HepG2 (cell line): Measurements from ENCODE around the gene SLC23A2. TPM values are rescaled to one million over a fixed set of nuclear protein-coding genes. Genes with fewer than 3 reads are reported as not detected.
A peak's percentile ranks its signal among the peaks of the same experiment; 100 is the strongest.

Experiments
- ARNTL ChIP-seq: sonication (generic); formaldehyde crosslinking; IDR thresholded peaks from 2 replicates; pipeline ENCODE4 v1.4.0; 2020; ENCODE audit warnings: mild to moderate bottlenecking, missing genetic modification reagents
- EZH2 ChIP-seq: conservative IDR thresholded peaks from 2 replicates; pipeline ENCODE4 v1.6.1; 2012; ENCODE audit warnings: mild to moderate bottlenecking, low read depth, low read length, moderate library complexity
- MIER2 ChIP-seq: IDR thresholded peaks from 2 replicates; pipeline ENCODE4 v1.6.1; 2016; ENCODE audit warnings: missing biosample characterization, missing genetic modification reagents
- MTF1 ChIP-seq: sonication (generic); formaldehyde crosslinking; IDR thresholded peaks from 2 replicates; pipeline ENCODE4 v1.5.0; 2020; ENCODE audit warnings: missing genetic modification reagents
- SMARCC2 ChIP-seq: fragments of 450-650 bp; IDR thresholded peaks from 2 replicates; pipeline ENCODE4 v1.6.1; 2017; ENCODE audit warnings: antibody characterized with exemption, mild to moderate bottlenecking
- SOX5 ChIP-seq: IDR thresholded peaks from 2 replicates; pipeline ENCODE4 v1.6.1; 2016; ENCODE audit warnings: borderline replicate concordance
- SP2 ChIP-seq: sonication (generic); formaldehyde crosslinking; IDR thresholded peaks from 2 replicates; pipeline ENCODE4 v1.5.1; 2020; ENCODE audit warnings: mild to moderate bottlenecking, missing genetic modification reagents
- ZBED4 ChIP-seq: sonication (generic); formaldehyde crosslinking; IDR thresholded peaks from 2 replicates; pipeline ENCODE4 v1.4.0; 2020; ENCODE audit warnings: missing genetic modification reagents, borderline replicate concordance
- ZNF280D ChIP-seq: sonication (generic); formaldehyde crosslinking; IDR thresholded peaks from 2 replicates; pipeline ENCODE4 v1.5.1; 2020; ENCODE audit warnings: mild to moderate bottlenecking, missing genetic modification reagents
- ZNF446 ChIP-seq: sonication (generic); formaldehyde crosslinking; IDR thresholded peaks from 2 replicates; pipeline ENCODE4 v1.5.0; 2020; ENCODE audit warnings: mild to moderate bottlenecking, missing genetic modification reagents
- ZNF567 ChIP-seq: sonication (generic); formaldehyde crosslinking; IDR thresholded peaks from 2 replicates; pipeline ENCODE4 v1.8.1; 2023; ENCODE audit warnings: mild to moderate bottlenecking, missing genetic modification reagents, borderline replicate concordance
- ZNF589 ChIP-seq: sonication (generic); formaldehyde crosslinking; conservative IDR thresholded peaks from 2 replicates; pipeline ENCODE4 v1.8.0; 2022; ENCODE audit warnings: mild to moderate bottlenecking, moderate library complexity, missing genetic modification reagents
- ZNF772 ChIP-seq: sonication (generic); formaldehyde crosslinking; IDR thresholded peaks from 2 replicates; pipeline ENCODE4 v1.5.0; 2020; ENCODE audit warnings: mild to moderate bottlenecking, missing genetic modification reagents
- polyA plus RNA-seq, 8 experiments: library from polyadenylated mRNA; depleted of rRNA in 3 of 8; stranded (reverse) in 7 of 8; unstranded in 1 of 8; fragments of >200 nt; fragmentation: Illumina TruSeq in 4 of 8; extraction: Trizol in 4 of 8; gene quantifications; 2 replicates each; pipeline versions ENCODE4 v1.2.1 to v1.2.3, GENCODE V29; 2011 to 2016; ENCODE audit warnings: low read depth in 4 of 8, missing spikeins in 1 of 8, mixed read lengths in 1 of 8; ENCODE audit not compliant: insufficient read depth in 1 of 8
- total RNA-seq, 5 experiments: library from RNA; depleted of rRNA; stranded (reverse); fragments of >200 nt; fragmentation: Illumina TruSeq; extraction: Trizol; gene quantifications; 2 replicates each; pipeline ENCODE4 v1.2.3, GENCODE V29; 2016; ENCODE audit warnings: low read depth in 1 of 5
- TF ChIP-seq, protein P1 (sequence below): sonication (generic); formaldehyde crosslinking; IDR thresholded peaks from 2 replicates; pipeline ENCODE4 v1.4.0; 2020; ENCODE audit warnings: missing genetic modification reagents, borderline replicate concordance
- TF ChIP-seq, protein P2 (sequence below): sonication (generic); formaldehyde crosslinking; IDR thresholded peaks from 2 replicates; pipeline ENCODE4 v1.9.0; 2021; ENCODE audit warnings: missing genetic modification reagents, borderline replicate concordance
- TF ChIP-seq, protein P3 (sequence below): IDR thresholded peaks from 2 replicates; pipeline ENCODE4 v1.6.1; 2016; ENCODE audit warnings: missing biosample characterization, missing genetic modification reagents, low read depth

SLC23A2 gene
- total and polyA plus RNA-seq, 2 of the 13 experiments (the other 11 are each of a cell fraction or from before 2014, with no cell fraction given): 42.2 to 51.2 TPM

GRCh38 chr20:5000263-5001173 is 792 bp downstream of the SLC23A2 start (continued):
- TF ChIP-seq ZBED4 (CRISPR knock-in tag): peak; percentile 40; the same call in 1 of the 2 replicates
- no peak; the same call in 1 of the 2 replicates for TF ChIP-seq ZNF589 (CRISPR knock-in tag)
- TF ChIP-seq ARNTL (CRISPR knock-in tag): peak; percentile 80
- TF ChIP-seq, protein P1, sequence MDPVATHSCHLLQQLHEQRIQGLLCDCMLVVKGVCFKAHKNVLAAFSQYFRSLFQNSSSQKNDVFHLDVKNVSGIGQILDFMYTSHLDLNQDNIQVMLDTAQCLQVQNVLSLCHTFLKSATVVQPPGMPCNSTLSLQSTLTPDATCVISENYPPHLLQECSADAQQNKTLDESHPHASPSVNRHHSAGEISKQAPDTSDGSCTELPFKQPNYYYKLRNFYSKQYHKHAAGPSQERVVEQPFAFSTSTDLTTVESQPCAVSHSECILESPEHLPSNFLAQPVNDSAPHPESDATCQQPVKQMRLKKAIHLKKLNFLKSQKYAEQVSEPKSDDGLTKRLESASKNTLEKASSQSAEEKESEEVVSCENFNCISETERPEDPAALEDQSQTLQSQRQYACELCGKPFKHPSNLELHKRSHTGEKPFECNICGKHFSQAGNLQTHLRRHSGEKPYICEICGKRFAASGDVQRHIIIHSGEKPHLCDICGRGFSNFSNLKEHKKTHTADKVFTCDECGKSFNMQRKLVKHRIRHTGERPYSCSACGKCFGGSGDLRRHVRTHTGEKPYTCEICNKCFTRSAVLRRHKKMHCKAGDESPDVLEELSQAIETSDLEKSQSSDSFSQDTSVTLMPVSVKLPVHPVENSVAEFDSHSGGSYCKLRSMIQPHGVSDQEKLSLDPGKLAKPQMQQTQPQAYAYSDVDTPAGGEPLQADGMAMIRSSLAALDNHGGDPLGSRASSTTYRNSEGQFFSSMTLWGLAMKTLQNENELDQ: no peak
- TF ChIP-seq ZNF446 (CRISPR knock-in tag): 0 out of 2 replicates have a peak, but pooled peaks have one; percentile 69
- 0 out of 2 replicates have a peak, but pooled peaks have one; percentile 31 for TF ChIP-seq ZNF772 (CRISPR knock-in tag)
- no peak for TF ChIP-seq SMARCC2
- TF ChIP-seq SOX5 (CRISPR knock-in tag): peak; percentile 64
- TF ChIP-seq MTF1: no peak
- peak; percentile 13; the same call in 1 of the 2 replicates for TF ChIP-seq SP2 (CRISPR knock-in tag)
- 0 out of 2 replicates have a peak, but pooled peaks have one; percentile 31 for TF ChIP-seq ZNF280D (CRISPR knock-in tag)
- TF ChIP-seq, protein P2, sequence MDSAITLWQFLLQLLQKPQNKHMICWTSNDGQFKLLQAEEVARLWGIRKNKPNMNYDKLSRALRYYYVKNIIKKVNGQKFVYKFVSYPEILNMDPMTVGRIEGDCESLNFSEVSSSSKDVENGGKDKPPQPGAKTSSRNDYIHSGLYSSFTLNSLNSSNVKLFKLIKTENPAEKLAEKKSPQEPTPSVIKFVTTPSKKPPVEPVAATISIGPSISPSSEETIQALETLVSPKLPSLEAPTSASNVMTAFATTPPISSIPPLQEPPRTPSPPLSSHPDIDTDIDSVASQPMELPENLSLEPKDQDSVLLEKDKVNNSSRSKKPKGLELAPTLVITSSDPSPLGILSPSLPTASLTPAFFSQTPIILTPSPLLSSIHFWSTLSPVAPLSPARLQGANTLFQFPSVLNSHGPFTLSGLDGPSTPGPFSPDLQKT (CRISPR knock-in tag): no peak
- TF ChIP-seq, protein P3, sequence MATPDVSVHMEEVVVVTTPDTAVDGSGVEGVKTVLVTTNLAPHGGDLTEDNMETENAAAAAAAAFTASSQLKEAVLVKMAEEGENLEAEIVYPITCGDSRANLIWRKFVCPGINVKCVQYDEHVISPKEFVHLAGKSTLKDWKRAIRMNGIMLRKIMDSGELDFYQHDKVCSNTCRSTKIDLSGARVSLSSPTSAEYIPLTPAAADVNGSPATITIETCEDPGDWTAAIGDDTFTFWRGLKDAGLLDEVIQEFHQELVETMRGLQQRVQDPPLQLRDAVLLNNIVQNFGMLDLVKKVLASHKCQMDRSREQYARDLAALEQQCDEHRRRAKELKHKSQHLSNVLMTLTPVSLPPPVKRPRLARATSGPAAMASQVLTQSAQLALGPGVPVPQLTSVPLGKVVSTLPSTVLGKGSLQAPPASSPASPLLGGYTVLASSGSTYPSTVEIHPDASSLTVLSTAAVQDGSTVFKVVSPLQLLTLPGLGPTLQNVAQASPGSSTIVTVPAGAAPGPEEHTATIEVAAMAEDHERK (CRISPR knock-in tag): no peak
- no peak for TF ChIP-seq MIER2 (CRISPR knock-in tag)
- peak; percentile 54; the same call in 1 of the 2 replicates for TF ChIP-seq ZNF567
- TF ChIP-seq EZH2: no peak
